Calu3 (cell line): ENCODE measurements around the gene NOP16. TPM values are rescaled to one million over a fixed set of nuclear protein-coding genes. Genes with fewer than 3 reads are reported as not detected.

Experiments used
- BruUV-seq: library from RNA; stranded (reverse); fragments of 400-500 nt; replicated peaks from 2 replicates; lab custom pipeline; 2021; lab: Mats Ljungman, UMichigan
- CTCF ChIA-PET: fragments of 300-600 bp; sonication (Branson Sonifier 250); formaldehyde crosslinking; loops from one replicate; lab custom pipeline; 2022; ENCODE audit warnings: antibody characterized with exemption; lab: Charles Lee
- DNase-seq: peaks from one replicate; pipeline ENCODE4 v3.0.0; 2022
- H3K27ac Mint-ChIP-seq: one replicate; pipeline ENCODE4 v1.8.0; 2022; ENCODE audit warnings: mixed read lengths; ENCODE audit not compliant: unreplicated experiment
- H3K27me3 Mint-ChIP-seq: one replicate; pipeline ENCODE4 v1.8.0; 2022; ENCODE audit warnings: mixed read lengths; ENCODE audit not compliant: unreplicated experiment
- H3K36me3 Mint-ChIP-seq: one replicate; pipeline ENCODE4 v1.8.0; 2022; ENCODE audit warnings: mild to moderate bottlenecking, moderate library complexity, mixed read lengths; ENCODE audit not compliant: insufficient read depth, unreplicated experiment
- H3K4me1 Mint-ChIP-seq: one replicate; pipeline ENCODE4 v1.8.0; 2022; ENCODE audit warnings: mild to moderate bottlenecking, low read depth, mixed read lengths; ENCODE audit not compliant: unreplicated experiment
- H3K4me3 Mint-ChIP-seq: one replicate; pipeline ENCODE4 v1.8.0; 2022; ENCODE audit warnings: mild to moderate bottlenecking, low read depth, moderate library complexity, mixed read lengths; ENCODE audit not compliant: unreplicated experiment
- H3K9me3 Mint-ChIP-seq: one replicate; pipeline ENCODE4 v1.8.0; 2022; ENCODE audit warnings: low read depth, mixed read lengths; ENCODE audit not compliant: unreplicated experiment
- intact Hi-C: fragments of 100-400 bp; cut with micrococcal nuclease; formaldehyde crosslinking; loops from one replicate; pipeline ENCODE4 v1.10.0; 2022; ENCODE audit not compliant: unreplicated experiment
- total RNA-seq: library from RNA; stranded (reverse); gene quantifications from 2 replicates; pipeline ENCODE4 v1.2.3, GENCODE V29; 2022
- TF ChIP-seq, protein P1 (sequence below): fragments of 200-600 bp; IDR thresholded peaks from one replicate; pipeline ENCODE4 v1.8.0; 2022; ENCODE audit warnings: antibody characterized with exemption; ENCODE audit not compliant: unreplicated experiment

The NOP16 gene
- total RNA-seq, 1 experiment from 2014 or later: 84.5 TPM

- intact Hi-C loops: no loop called here
- no peaks in the 10 kb centered on the region for H3K4me1 Mint-ChIP-seq
- CTCF ChIA-PET: interaction anchor here (0.6 to 0.9 kb wide), 5 partner anchors 9 to 717 kb away, joined by 3 to 4 read pairs (median 3); partner anchors contain the start of genes HIGD2A and NOP16
- H3K27me3 Mint-ChIP-seq: no peaks in the 10 kb centered on the region
- H3K4me3 Mint-ChIP-seq: peak within 1 kb of the TSS; percentile 99
- peak; percentile 95 for DNase-seq
- peak within 1 kb of the TSS; percentile 80 for H3K27ac Mint-ChIP-seq
- H3K9me3 Mint-ChIP-seq: no peaks in the 10 kb centered on the region
- TF ChIP-seq, protein P1, sequence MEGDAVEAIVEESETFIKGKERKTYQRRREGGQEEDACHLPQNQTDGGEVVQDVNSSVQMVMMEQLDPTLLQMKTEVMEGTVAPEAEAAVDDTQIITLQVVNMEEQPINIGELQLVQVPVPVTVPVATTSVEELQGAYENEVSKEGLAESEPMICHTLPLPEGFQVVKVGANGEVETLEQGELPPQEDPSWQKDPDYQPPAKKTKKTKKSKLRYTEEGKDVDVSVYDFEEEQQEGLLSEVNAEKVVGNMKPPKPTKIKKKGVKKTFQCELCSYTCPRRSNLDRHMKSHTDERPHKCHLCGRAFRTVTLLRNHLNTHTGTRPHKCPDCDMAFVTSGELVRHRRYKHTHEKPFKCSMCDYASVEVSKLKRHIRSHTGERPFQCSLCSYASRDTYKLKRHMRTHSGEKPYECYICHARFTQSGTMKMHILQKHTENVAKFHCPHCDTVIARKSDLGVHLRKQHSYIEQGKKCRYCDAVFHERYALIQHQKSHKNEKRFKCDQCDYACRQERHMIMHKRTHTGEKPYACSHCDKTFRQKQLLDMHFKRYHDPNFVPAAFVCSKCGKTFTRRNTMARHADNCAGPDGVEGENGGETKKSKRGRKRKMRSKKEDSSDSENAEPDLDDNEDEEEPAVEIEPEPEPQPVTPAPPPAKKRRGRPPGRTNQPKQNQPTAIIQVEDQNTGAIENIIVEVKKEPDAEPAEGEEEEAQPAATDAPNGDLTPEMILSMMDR: no peak
- BruUV-seq: no TSS peak
- peaks cover 28% of the 10 kb centered on the region for H3K36me3 Mint-ChIP-seq
These were observed 26.8 kb downstream of the NOP16 start, which contains the start of gene KIAA1191 for GRCh38 chr5:176361437-176362232. Gene KIAA1191 (minus strand): TSS chr5:176361764. CDS start chr5:176359508, 2,256 bp downstream.

GRCh38 chr5:176360894-176361436 is 27.4 kb downstream of the NOP16 start:
- peak overlapping the region; percentile 80 for H3K27ac Mint-ChIP-seq

DNA sequence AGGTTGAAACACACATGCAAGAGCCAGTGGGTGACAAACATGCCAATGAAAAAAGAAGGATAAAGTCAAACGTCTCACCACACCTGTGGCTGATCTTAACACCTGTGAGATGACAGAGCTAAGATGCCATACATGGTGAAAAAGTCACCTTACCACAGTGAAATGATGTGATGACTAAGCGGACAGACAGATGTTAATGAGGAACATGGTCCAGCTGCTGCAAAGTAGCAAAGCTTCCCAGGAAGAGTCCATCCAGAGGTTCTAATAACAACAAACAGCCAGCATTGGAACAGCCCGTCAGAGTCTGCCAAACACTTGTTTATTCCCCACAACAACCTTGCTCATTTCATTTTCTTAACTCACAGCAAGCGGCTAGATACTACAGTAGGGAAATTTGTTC is 28.7 kb downstream of the NOP16 start:
- no TSS peak for BruUV-seq
- TF ChIP-seq, protein P1: no peak
- Mint-ChIP-seq H3K36me3 (peaks cover 20% of the 10 kb centered on the region), H3K9me3 (no peaks in the 10 kb centered on the region), H3K27ac (no peak overlapping the region), H3K4me1 (no peaks in the 10 kb centered on the region), H3K4me3 (no peak overlapping the region), H3K27me3 (no peaks in the 10 kb centered on the region)
- no peak for DNase-seq
- intact Hi-C loops: no loop called here
- CTCF ChIA-PET: interaction anchor here (0.7 kb wide), 1 partner anchor 288 kb away, joined by 3 read pairs; the partner anchor contains the start of gene TSPAN17

More at GRCh38 chr5:176360894-176361436, 27.4 kb downstream of the NOP16 start:
- BruUV-seq: TSS peak; percentile 47
- Mint-ChIP-seq H3K36me3 (peaks cover 24% of the 10 kb centered on the region), H3K4me3 (peak overlapping the region; percentile 99), H3K27me3 (no peaks in the 10 kb centered on the region), H3K4me1 (no peaks in the 10 kb centered on the region), H3K9me3 (no peaks in the 10 kb centered on the region)
- TF ChIP-seq, protein P1: no peak
- CTCF ChIA-PET: interaction anchor here (0.6 to 0.8 kb wide), 5 partner anchors 12 to 716 kb away, joined by 3 to 4 read pairs (median 3); partner anchors contain the start of genes HIGD2A and NOP16
- peak; percentile 27 for DNase-seq
- intact Hi-C loops: no loop called here

- peaks cover 36% of the 10 kb centered on the region for H3K36me3 Mint-ChIP-seq
- no peaks in the 10 kb centered on the region for H3K4me1 Mint-ChIP-seq
- BruUV-seq: no TSS peak
These were observed 32.2 kb downstream of the NOP16 start for GRCh38 chr5:176356179-176356566.

More at GRCh38 chr5:176356179-176356566, 32.2 kb downstream of the NOP16 start:
- CTCF ChIA-PET: interaction anchor here (0.6 kb wide), 1 partner anchor 32 kb away, joined by 3 read pairs; no protein-coding TSS in a partner anchor
- Mint-ChIP-seq H3K27me3 (no peaks in the 10 kb centered on the region), H3K9me3 (no peaks in the 10 kb centered on the region), H3K4me3 (no peak overlapping the region), H3K27ac (no peak overlapping the region)
- intact Hi-C loops: no loop called here
- no peak for DNase-seq
- TF ChIP-seq, protein P1: no peak
